ENCODE data around the gene ISY1.
"Not testable (repeated sequence)": the region's sequence is repeated elsewhere in the genome, so short reads cannot be mapped to it uniquely, and the experiment has no call there.

GRCh38 chr3:129087904-129088303 lies 73.0 kb downstream of the ISY1 start:
- TF ChIP-seq POLR2A (IDR thresholded peaks at IDR 0.05); CTCF (IDR thresholded peaks at IDR 0.05 in 4 of 5, conservative IDR thresholded peaks at IDR 0.05 in 1 of 5): not testable (repeated sequence)

All from gastrocnemius medialis (tissue), 4 donors.